ENCODE measurements around the gene PLA2G2F.
"Not testable (repeated sequence)": the region's sequence is repeated elsewhere in the genome, so short reads cannot be mapped to it uniquely, and the experiment has no call there.

The PLA2G2F gene

GRCh38 chr1:20115479-20115878 lies 23.6 kb upstream of the PLA2G2F start:
- DNase-seq: no peak

GRCh38 chr1:20115916-20116315 lies 23.2 kb upstream of the PLA2G2F start:
- DNase-seq: no peak

- DNase-seq: no peak
These were observed 21.9 kb upstream of the PLA2G2F start for GRCh38 chr1:20117236-20117635.

GRCh38 chr1:20119347-20119746 lies 19.8 kb upstream of the PLA2G2F start, which contains the start of gene PLA2G2D:
TSS of gene PLA2G2D (minus strand) at chr1:20119536. CDS start at chr1:20119498, 38 bp downstream.
- DNase-seq: no peak

GRCh38 chr1:20120796-20121195 lies 18.3 kb upstream of the PLA2G2F start:
- DNase-seq: no peak

GRCh38 chr1:20123722-20124455 lies 15.2 kb upstream of the PLA2G2F start:
- no peak for DNase-seq

- DNase-seq: no peak
These were observed 14.6 kb upstream of the PLA2G2F start for GRCh38 chr1:20124456-20125057.

- no peak for DNase-seq
These were observed 14.0 kb upstream of the PLA2G2F start for GRCh38 chr1:20125100-20125499.

- no peak for DNase-seq
These were observed 12.9 kb upstream of the PLA2G2F start for GRCh38 chr1:20126041-20126805.

GRCh38 chr1:20126806-20127440 lies 12.2 kb upstream of the PLA2G2F start:
- no peak for DNase-seq

- not testable (repeated sequence) for DNase-seq
These were observed 8.6 kb upstream of the PLA2G2F start for GRCh38 chr1:20130518-20130917.

- no peak for DNase-seq
These were observed 4.1 kb upstream of the PLA2G2F start for GRCh38 chr1:20134995-20135394.

- no peak for DNase-seq
These were observed 2.9 kb upstream of the PLA2G2F start for GRCh38 chr1:20136249-20136648.

GRCh38 chr1:20137055-20137454 lies 2.1 kb upstream of the PLA2G2F start:
- DNase-seq: no peak

- DNase-seq: no peak
These were observed 1.5 kb upstream of the PLA2G2F start for GRCh38 chr1:20137604-20138003.

- DNase-seq: no peak
These were observed 777 bp upstream of the PLA2G2F start for GRCh38 chr1:20138346-20138745.

- DNase-seq: no peak
These were observed 871 bp downstream of the PLA2G2F start for GRCh38 chr1:20139776-20140612.

GRCh38 chr1:20141001-20141400 lies 1.9 kb downstream of the PLA2G2F start:
- DNase-seq: no peak

- DNase-seq: no peak
These were observed 2.3 kb downstream of the PLA2G2F start for GRCh38 chr1:20141466-20141865.

- DNase-seq: no peak
These were observed 3.0 kb downstream of the PLA2G2F start for GRCh38 chr1:20142001-20142710.

GRCh38 chr1:20143318-20143717 lies 4.2 kb downstream of the PLA2G2F start:
- DNase-seq: no peak

Data from bone marrow (tissue), 2 donors.